GM18508 (cell line): ENCODE data around the gene ARHGEF12.

ENCODE experiments used
- ATAC-seq: cut with Tn5 transposase; IDR thresholded peaks from one replicate; pipeline ENCODE4 v1.9.1; 2021; ENCODE audit warnings: moderate number of reproducible peaks; ENCODE audit not compliant: insufficient read depth, unreplicated experiment

The ARHGEF12 gene

GRCh38 chr11:120338107-120338933 lies 2.1 kb downstream of the ARHGEF12 start:
- ATAC-seq: no peak

GRCh38 chr11:120339394-120339890 lies 3.2 kb downstream of the ARHGEF12 start:
- ATAC-seq: no peak

GRCh38 chr11:120340529-120340928 lies 4.3 kb downstream of the ARHGEF12 start:
- no peak for ATAC-seq

GRCh38 chr11:120342226-120342625 lies 6.0 kb downstream of the ARHGEF12 start:
- ATAC-seq: no peak

- ATAC-seq: no peak
Observed at GRCh38 chr11:120342678-120343077, 6.5 kb downstream of the ARHGEF12 start.

GRCh38 chr11:120343429-120343828 lies 7.2 kb downstream of the ARHGEF12 start:
- ATAC-seq: no peak

GRCh38 chr11:120344302-120345004 lies 8.2 kb downstream of the ARHGEF12 start:
- ATAC-seq: peak; percentile 70

GRCh38 chr11:120346233-120346632 lies 10.0 kb downstream of the ARHGEF12 start:
- no peak for ATAC-seq

GRCh38 chr11:120350637-120351036 lies 14.4 kb downstream of the ARHGEF12 start:
- no peak for ATAC-seq

GRCh38 chr11:120352405-120352804 lies 16.2 kb downstream of the ARHGEF12 start:
- ATAC-seq: no peak

GRCh38 chr11:120354068-120354467 lies 17.9 kb downstream of the ARHGEF12 start:
- ATAC-seq: no peak

GRCh38 chr11:120354779-120355178 lies 18.6 kb downstream of the ARHGEF12 start:
- ATAC-seq: no peak

- no peak for ATAC-seq
Observed at GRCh38 chr11:120357620-120358019, 21.4 kb downstream of the ARHGEF12 start.

GRCh38 chr11:120358729-120359128 lies 22.5 kb downstream of the ARHGEF12 start:
- ATAC-seq: no peak

GRCh38 chr11:120363436-120363835 lies 27.2 kb downstream of the ARHGEF12 start:
- ATAC-seq: no peak

GRCh38 chr11:120365512-120365911 lies 29.3 kb downstream of the ARHGEF12 start:
- no peak for ATAC-seq

GRCh38 chr11:120372296-120372695 lies 36.1 kb downstream of the ARHGEF12 start:
- no peak for ATAC-seq

- ATAC-seq: no peak
Observed at GRCh38 chr11:120375076-120375475, 38.9 kb downstream of the ARHGEF12 start.

- no peak for ATAC-seq
Observed at GRCh38 chr11:120376547-120377182, 40.5 kb downstream of the ARHGEF12 start.

GRCh38 chr11:120378474-120378873 lies 42.3 kb downstream of the ARHGEF12 start:
- no peak for ATAC-seq

- no peak for ATAC-seq
Observed at GRCh38 chr11:120381401-120381800, 45.2 kb downstream of the ARHGEF12 start.
